SU-DHL-6 (cell line): ENCODE measurements around the gene TDRD9.

Source experiments
- H2AFZ ChIP-seq: fragments of 200-600 bp; sonication (generic); 2 replicates; pipeline ENCODE4 v1.6.1; 2014; ENCODE audit warnings: low read depth, mild to moderate bottlenecking, moderate library complexity, mixed read lengths, antibody characterized with exemption, low read length; ENCODE audit not compliant: severe bottlenecking
- H3F3A ChIP-seq: fragments of 200-600 bp; shearing (Covaris generic); 2 replicates; pipeline ENCODE4 v1.6.0; 2016; ENCODE audit warnings: antibody characterized with exemption, mild to moderate bottlenecking; ENCODE audit not compliant: insufficient read depth
- H3K27ac ChIP-seq: fragments of 200-600 bp; sonication (generic); 2 replicates; pipeline ENCODE4 v1.5.1; 2016; ENCODE audit warnings: low read depth, mild to moderate bottlenecking, low read length, moderate library complexity, mixed read lengths
- H3K27me3 ChIP-seq: fragments of 200-600 bp; sonication (generic), shearing (Covaris generic); 2 replicates; pipeline ENCODE4 v1.6.0; 2014; ENCODE audit warnings: mild to moderate bottlenecking, low read length
- H3K36me3 ChIP-seq: fragments of 200-600 bp; sonication (generic); 2 replicates; pipeline ENCODE4 v1.6.1; 2014; ENCODE audit warnings: mild to moderate bottlenecking, low read length, mixed read lengths
- H3K4me2 ChIP-seq: fragments of 300-600, 200-600 bp; shearing (Covaris generic), sonication (generic); 2 replicates; pipeline ENCODE4 v1.6.0; 2014; ENCODE audit warnings: low read length, low read depth, mild to moderate bottlenecking; ENCODE audit not compliant: poor library complexity, severe bottlenecking
- H3K4me3 ChIP-seq: fragments of 200-600 bp; sonication (generic); 2 replicates; pipeline ENCODE4 v1.5.1; 2014; ENCODE audit warnings: antibody characterized with exemption, low read length, mild to moderate bottlenecking, mixed read lengths; ENCODE audit not compliant: insufficient read depth, poor library complexity, severe bottlenecking
- H3K79me2 ChIP-seq: fragments of 200-600 bp; sonication (generic); 2 replicates; pipeline ENCODE4 v1.6.1; 2014; ENCODE audit warnings: mild to moderate bottlenecking, low read length, moderate library complexity; ENCODE audit not compliant: insufficient read depth
- H3K9ac ChIP-seq: fragments of 200-600 bp; sonication (generic); 2 replicates; pipeline ENCODE4 v1.7.0; 2014; ENCODE audit warnings: mild to moderate bottlenecking, low read length
- H3K9me2 ChIP-seq: fragments of 200-600 bp; sonication (generic); replicated peaks from 2 replicates; pipeline ENCODE4 v1.6.1; 2014; ENCODE audit warnings: low read length; ENCODE audit not compliant: insufficient read depth
- H3K9me3 ChIP-seq: fragments of 200-600 bp; sonication (generic); 2 replicates; pipeline ENCODE4 v1.6.1; 2014; ENCODE audit warnings: low read length, mixed read lengths; ENCODE audit not compliant: insufficient read depth
- H4K20me1 ChIP-seq: fragments of 200-600 bp; sonication (generic); 2 replicates; pipeline ENCODE4 v1.6.1; 2014; ENCODE audit warnings: low read depth, mild to moderate bottlenecking, antibody characterized with exemption, low read length, moderate library complexity, mixed read lengths
- CTCF ChIP-seq: fragments of 200-600 bp; sonication (generic); IDR thresholded peaks from one replicate; pipeline ENCODE4 v1.5.1; 2017; ENCODE audit warnings: antibody characterized with exemption, mild to moderate bottlenecking, low read length, moderate library complexity; ENCODE audit not compliant: insufficient read depth, poor library complexity, severe bottlenecking
- EZH2phosphoT487 ChIP-seq: fragments of 200-600 bp; sonication (generic), shearing (Covaris generic); conservative IDR thresholded peaks from 2 replicates; pipeline ENCODE4 v1.6.1; 2018; ENCODE audit warnings: mild to moderate bottlenecking, antibody characterized with exemption, low read length, moderate library complexity, mixed read lengths

Gene TDRD9

GRCh38 chr14:103882503-103883262 lies 45.6 kb upstream of the TDRD9 start:
- no peak overlapping the region for H3K27ac ChIP-seq

GRCh38 chr14:103883263-103883523 lies 45.1 kb upstream of the TDRD9 start:
- H3K27ac ChIP-seq, result no peak overlapping the region
- no peaks in the 10 kb centered on the region for H3K9me2 ChIP-seq
- no peak overlapping the region for H3K9ac ChIP-seq
- TF ChIP-seq CTCF, result no peak
- TF ChIP-seq EZH2phosphoT487, result no peak
- no peaks in the 10 kb centered on the region for H3K36me3 ChIP-seq
- H3K79me2 ChIP-seq, result no peaks in the 10 kb centered on the region
- H3F3A ChIP-seq, result no peaks in the 10 kb centered on the region
- no peaks in the 10 kb centered on the region for H3K27me3 ChIP-seq
- H3K4me3 ChIP-seq, result no peak overlapping the region
- no peaks in the 10 kb centered on the region for H3K9me3 ChIP-seq
- H4K20me1 ChIP-seq, result no peaks in the 10 kb centered on the region
- no peak overlapping the region for H2AFZ ChIP-seq
- H3K4me2 ChIP-seq, result no peak overlapping the region

More at GRCh38 chr14:103882503-103883262, 45.6 kb upstream of the TDRD9 start:
- H4K20me1 ChIP-seq, result no peaks in the 10 kb centered on the region
- H3K4me2 ChIP-seq, result no peak overlapping the region
- no peaks in the 10 kb centered on the region for H3K9me2 ChIP-seq
- H3K9me3 ChIP-seq, result no peaks in the 10 kb centered on the region
- H3K79me2 ChIP-seq, result no peaks in the 10 kb centered on the region
- H3K9ac ChIP-seq, result no peak overlapping the region
- no peaks in the 10 kb centered on the region for H3K27me3 ChIP-seq
- no peaks in the 10 kb centered on the region for H3F3A ChIP-seq
- H3K4me3 ChIP-seq, result no peak overlapping the region
- TF ChIP-seq CTCF, result no peak
- TF ChIP-seq EZH2phosphoT487, result no peak
- H2AFZ ChIP-seq, result no peak overlapping the region
- H3K36me3 ChIP-seq, result no peaks in the 10 kb centered on the region

GRCh38 chr14:103884854-103885253 lies 43.4 kb upstream of the TDRD9 start:
- H3K27me3 ChIP-seq, result no peaks in the 10 kb centered on the region
- TF ChIP-seq EZH2phosphoT487 (no peak), CTCF (no peak)
- no peaks in the 10 kb centered on the region for H3K9me3 ChIP-seq
- H3K9me2 ChIP-seq, result no peaks in the 10 kb centered on the region
- H3F3A ChIP-seq, result no peaks in the 10 kb centered on the region
- H2AFZ ChIP-seq, result no peak overlapping the region
- no peak overlapping the region for H3K4me3 ChIP-seq
- H4K20me1 ChIP-seq, result no peaks in the 10 kb centered on the region
- H3K27ac ChIP-seq, result no peak overlapping the region
- no peak overlapping the region for H3K4me2 ChIP-seq
- no peak overlapping the region for H3K9ac ChIP-seq
- no peaks in the 10 kb centered on the region for H3K79me2 ChIP-seq
- no peaks in the 10 kb centered on the region for H3K36me3 ChIP-seq
